AG04450 (cell line): Measurements from ENCODE around the gene ZNF512B. TPM values are rescaled to one million over a fixed set of nuclear protein-coding genes. Genes with fewer than 3 reads are reported as not detected.

Source experiments
- CTCF ChIA-PET: fragments of 300-600, 350-600 bp; formaldehyde crosslinking; extraction: SDS; loops from one replicate; lab custom pipeline; 2022; ENCODE audit warnings: antibody characterized with exemption, inconsistent platforms; lab: Charles Lee
- POLR2A ChIA-PET: fragments of 350-600 bp; formaldehyde crosslinking; extraction: SDS; loops from one replicate; lab custom pipeline; 2021; ENCODE audit warnings: antibody characterized with exemption, inconsistent platforms; lab: Yijun Ruan, JAX
- DNase-seq: peaks from one replicate; pipeline ENCODE4 v3.0.0-alpha.2; 2011; ENCODE audit warnings: low read depth, low spot score
- H3K27ac ChIP-seq: one replicate; pipeline ENCODE4 v1.5.1; 2012; ENCODE audit warnings: low read depth, low read length, control low read depth
- H3K27me3 ChIP-seq: one replicate; pipeline ENCODE4 v1.6.0; 2012; ENCODE audit warnings: low read length; ENCODE audit not compliant: control insufficient read depth, insufficient read depth
- H3K4me3 ChIP-seq: 2 replicates; pipeline ENCODE4 v1.5.1; 2011; ENCODE audit warnings: mild to moderate bottlenecking, low read depth, low read length, control low read depth
- H3K9me3 ChIP-seq: 2 replicates; pipeline ENCODE4 v1.5.1; 2012; ENCODE audit warnings: low read length; ENCODE audit not compliant: control insufficient read depth, insufficient read depth
- CTCF ChIP-seq: IDR thresholded peaks from 2 replicates; pipeline ENCODE4 v1.5.1; 2011; ENCODE audit warnings: low read depth, low read length, control low read depth, inconsistent platforms
- polyA plus RNA-seq: library from polyadenylated mRNA; depleted of rRNA; stranded (reverse); fragments of >200 nt; gene quantifications from 2 replicates; pipeline ENCODE4 v1.2.3, GENCODE V29; 2011

ZNF512B gene
- polyA plus RNA-seq, 1 experiment: 4.0 TPM

GRCh38 chr20:63944078-63944941, 25.4 kb downstream of the ZNF512B start:
- Histone ChIP-seq H3K4me3 (no peak overlapping the region), H3K27me3 (no peaks in the 10 kb centered on the region), H3K9me3 (peaks cover 30% of the 10 kb centered on the region; the same call in 1 of the 2 replicates), H3K27ac (no peak overlapping the region)
- no peak for TF ChIP-seq CTCF
- DNase-seq: no peak
- ChIA-PET CTCF (no interaction called here), POLR2A (interaction anchor here (1.0 kb wide), 1 partner anchor 48 kb away, joined by 3 read pairs; no protein-coding TSS in a partner anchor)

GRCh38 chr20:63943808-63944077, 26.0 kb downstream of the ZNF512B start:
- DNase-seq: no peak
- ChIA-PET CTCF (no interaction called here), POLR2A (interaction anchor here (1.0 kb wide), 1 partner anchor 47 kb away, joined by 3 read pairs; no protein-coding TSS in a partner anchor)
- peaks cover 33% of the 10 kb centered on the region; the same call in 1 of the 2 replicates for H3K9me3 ChIP-seq
- H3K27me3 ChIP-seq: no peaks in the 10 kb centered on the region
- no peak for TF ChIP-seq CTCF
- H3K27ac ChIP-seq: no peak overlapping the region
- H3K4me3 ChIP-seq: no peak overlapping the region

- Histone ChIP-seq H3K9me3 (peaks cover 33% of the 10 kb centered on the region; the same call in 1 of the 2 replicates), H3K4me3 (no peak overlapping the region), H3K27ac (no peak overlapping the region), H3K27me3 (no peaks in the 10 kb centered on the region)
- CTCF ChIA-PET: no interaction called here
- POLR2A ChIA-PET: interaction anchor here (1.0 kb wide), 1 partner anchor 47 kb away, joined by 3 read pairs; no protein-coding TSS in a partner anchor
- TF ChIP-seq CTCF: no peak
- DNase-seq: no peak
Measured at GRCh38 chr20:63942969-63943807, 26.5 kb downstream of the ZNF512B start.

GRCh38 chr20:63942250-63942951, 27.3 kb downstream of the ZNF512B start:
- CTCF ChIA-PET: no interaction called here
- POLR2A ChIA-PET: no interaction called here

More at GRCh38 chr20:63942250-63942951, 27.3 kb downstream of the ZNF512B start:
- H3K4me3 ChIP-seq: no peak overlapping the region
- H3K27me3 ChIP-seq: no peaks in the 10 kb centered on the region
- peaks cover 28% of the 10 kb centered on the region; the same call in 1 of the 2 replicates for H3K9me3 ChIP-seq
- no peak for DNase-seq
- H3K27ac ChIP-seq: no peak overlapping the region
- no peak for TF ChIP-seq CTCF
